HTERT RPE-1 (cell line): ENCODE measurements around the gene VPS26A.

Experiments
- in situ Hi-C: fragments of 300-500 bp; cut with MboI; formaldehyde crosslinking; loops from 4 replicates; pipeline ENCODE4 v1.14.3; 2020; ENCODE audit warnings: low sequenced_read_pairs

VPS26A gene

GRCh38 chr10:69123747-69124562 is at the start of gene VPS26A:
Gene VPS26A (plus strand): TSS chr10:69124178. CDS start chr10:69124278, 100 bp downstream.
- in situ Hi-C loops: no loop called here

- in situ Hi-C loops: no loop called here
Measured at GRCh38 chr10:69074532-69074931, 49.4 kb upstream of the VPS26A start.

- in situ Hi-C loops: no loop called here
Measured at GRCh38 chr10:69075431-69075830, 48.5 kb upstream of the VPS26A start.

GRCh38 chr10:69078311-69078710 is 45.7 kb upstream of the VPS26A start:
- in situ Hi-C loops: no loop called here

- in situ Hi-C loops: no loop called here
Measured at GRCh38 chr10:69080226-69080625, 43.8 kb upstream of the VPS26A start.

GRCh38 chr10:69086001-69086509 is 37.9 kb upstream of the VPS26A start:
- in situ Hi-C loops: no loop called here

GRCh38 chr10:69087590-69088470 is 36.1 kb upstream of the VPS26A start, which contains the start of gene SRGN:
Gene SRGN (plus strand): TSS chr10:69088103. CDS start chr10:69088158, 55 bp downstream.
- in situ Hi-C loops: no loop called here

- in situ Hi-C loops: no loop called here
Measured at GRCh38 chr10:69088471-69088769, 35.6 kb upstream of the VPS26A start.

GRCh38 chr10:69088801-69089501 is 35.0 kb upstream of the VPS26A start:
- in situ Hi-C loops: no loop called here

- in situ Hi-C loops: no loop called here
Measured at GRCh38 chr10:69089638-69090599, 34.1 kb upstream of the VPS26A start.

GRCh38 chr10:69090685-69091084 is 33.3 kb upstream of the VPS26A start:
- in situ Hi-C loops: no loop called here

- in situ Hi-C loops: no loop called here
Measured at GRCh38 chr10:69091143-69091651, 32.8 kb upstream of the VPS26A start.

- in situ Hi-C loops: no loop called here
Measured at GRCh38 chr10:69092959-69093850, 30.8 kb upstream of the VPS26A start.

GRCh38 chr10:69093933-69094332 is 30.0 kb upstream of the VPS26A start:
- in situ Hi-C loops: no loop called here

GRCh38 chr10:69096045-69096444 is 27.9 kb upstream of the VPS26A start:
- in situ Hi-C loops: no loop called here

GRCh38 chr10:69097729-69098128 is 26.2 kb upstream of the VPS26A start:
- in situ Hi-C loops: no loop called here

- in situ Hi-C loops: no loop called here
Measured at GRCh38 chr10:69100136-69100872, 23.7 kb upstream of the VPS26A start.

- in situ Hi-C loops: no loop called here
Measured at GRCh38 chr10:69101451-69102095, 22.4 kb upstream of the VPS26A start.
